Measurements from ENCODE around the gene SLC7A14. TPM values are rescaled to one million over a fixed set of nuclear protein-coding genes. Genes with fewer than 3 reads are reported as not detected.

The SLC7A14 gene
- total and polyA plus RNA-seq, 2 of the 13 experiments (the other 11 are each of a cell fraction or from before 2014, with no cell fraction given) = not detected

- no peak for TF ChIP-seq ZNF691 (CRISPR knock-in tag; IDR thresholded peaks at IDR 0.05; ENCODE audit: borderline replicate concordance, low read depth)
- no peak for TF ChIP-seq ZNF615 (CRISPR knock-in tag; IDR thresholded peaks at IDR 0.05; ENCODE audit: borderline replicate concordance)
- no peak for TF ChIP-seq ONECUT2 (CRISPR knock-in tag; IDR thresholded peaks at IDR 0.05)
- TF ChIP-seq DNMT1 (CRISPR knock-in tag; IDR thresholded peaks at IDR 0.05) = no peak
- TF ChIP-seq PRDM10 (CRISPR knock-in tag; IDR thresholded peaks at IDR 0.05; ENCODE audit: low read depth) = peak; percentile 72; the same call in 1 of the 2 replicates
- TF ChIP-seq THAP7 (CRISPR knock-in tag; IDR thresholded peaks at IDR 0.05) = no peak
- TF ChIP-seq NR2F1 (CRISPR knock-in tag; IDR thresholded peaks at IDR 0.05) = no peak
- no peak for TF ChIP-seq RFX1 (IDR thresholded peaks at IDR 0.05)
- no peak for TF ChIP-seq MAFG (CRISPR knock-in tag; IDR thresholded peaks at IDR 0.05)
- TF ChIP-seq SP140L (CRISPR knock-in tag; IDR thresholded peaks at IDR 0.05; ENCODE audit: borderline replicate concordance) = no peak
- no peak for TF ChIP-seq FOSL1 (CRISPR knock-in tag; IDR thresholded peaks at IDR 0.05; ENCODE audit: borderline replicate concordance)
- TF ChIP-seq GATA4 (IDR thresholded peaks at IDR 0.05; ENCODE audit: borderline replicate concordance, low read depth) = no peak
- TF ChIP-seq NPAS2 (CRISPR knock-in tag; IDR thresholded peaks at IDR 0.05; ENCODE audit: borderline replicate concordance) = no peak
- peak; percentile 84 for TF ChIP-seq ZMYM4 (CRISPR knock-in tag; IDR thresholded peaks at IDR 0.05)
- no peak for TF ChIP-seq NFE2L1 (CRISPR knock-in tag; IDR thresholded peaks at IDR 0.05; ENCODE audit: borderline replicate concordance)
- no peak for TF ChIP-seq PBX2 (CRISPR knock-in tag; IDR thresholded peaks at IDR 0.05)
Observed at GRCh38 chr3:170499562-170500156, 86.2 kb downstream of the SLC7A14 start (continued).
